Cardiac muscle cell (in vitro differentiated cells and primary cell): ENCODE measurements around the gene SDCBP2. TPM values are rescaled to one million over a fixed set of nuclear protein-coding genes. Genes with fewer than 3 reads are reported as not detected.

Source experiments
- DNase-seq, 2 donors: peaks; one replicate each; pipeline versions ENCODE4 v3.0.0 to v3.0.0-alpha.2; 2010 to 2017; ENCODE audit warnings: low read depth in 1 of 2, low spot score in 1 of 2
- H3K27ac ChIP-seq: fragments of 200-600 bp; sonication (generic); 2 replicates; pipeline ENCODE4 v1.5.1; 2016
- H3K27me3 ChIP-seq: fragments of 200-600 bp; sonication (generic); 2 replicates; pipeline ENCODE4 v1.6.0; 2016; ENCODE audit warnings: control low read depth
- H3K36me3 ChIP-seq: fragments of 200-600 bp; sonication (generic); 2 replicates; pipeline ENCODE4 v1.5.1; 2016; ENCODE audit warnings: control low read depth
- H3K4me1 ChIP-seq: fragments of 200-600 bp; sonication (generic); 2 replicates; pipeline ENCODE4 v1.8.1; 2017; ENCODE audit warnings: low read depth, mild to moderate bottlenecking, mixed run types
- H3K4me3 ChIP-seq: fragments of 200-600 bp; sonication (generic); 2 replicates; pipeline ENCODE4 v1.5.1; 2016; ENCODE audit warnings: mild to moderate bottlenecking
- H3K9me3 ChIP-seq: fragments of 200-600 bp; sonication (generic); 2 replicates; pipeline ENCODE4 v1.5.1; 2017; ENCODE audit warnings: low read depth, mild to moderate bottlenecking, control low read depth
- polyA plus RNA-seq: library from polyadenylated mRNA; unstranded; fragments of >200 nt; fragmentation: Nextera tagmentation; extraction: Ambion mirVana; gene quantifications from 2 replicates; pipeline ENCODE4 v1.2.1, GENCODE V29; 2016
- total RNA-seq: library from RNA; depleted of rRNA; stranded (reverse); fragments of >200 nt; gene quantifications from 2 replicates; pipeline ENCODE4 v1.2.3, GENCODE V29; 2016
- TF ChIP-seq, protein P1 (sequence below): IDR thresholded peaks from 2 replicates; pipeline ENCODE4 v1.5.1; 2012; ENCODE audit warnings: low read depth, mild to moderate bottlenecking, low read length

SDCBP2 gene
- total and polyA plus RNA-seq, 2 experiments from 2014 or later: 6.2 to 8.0 TPM

DNA sequence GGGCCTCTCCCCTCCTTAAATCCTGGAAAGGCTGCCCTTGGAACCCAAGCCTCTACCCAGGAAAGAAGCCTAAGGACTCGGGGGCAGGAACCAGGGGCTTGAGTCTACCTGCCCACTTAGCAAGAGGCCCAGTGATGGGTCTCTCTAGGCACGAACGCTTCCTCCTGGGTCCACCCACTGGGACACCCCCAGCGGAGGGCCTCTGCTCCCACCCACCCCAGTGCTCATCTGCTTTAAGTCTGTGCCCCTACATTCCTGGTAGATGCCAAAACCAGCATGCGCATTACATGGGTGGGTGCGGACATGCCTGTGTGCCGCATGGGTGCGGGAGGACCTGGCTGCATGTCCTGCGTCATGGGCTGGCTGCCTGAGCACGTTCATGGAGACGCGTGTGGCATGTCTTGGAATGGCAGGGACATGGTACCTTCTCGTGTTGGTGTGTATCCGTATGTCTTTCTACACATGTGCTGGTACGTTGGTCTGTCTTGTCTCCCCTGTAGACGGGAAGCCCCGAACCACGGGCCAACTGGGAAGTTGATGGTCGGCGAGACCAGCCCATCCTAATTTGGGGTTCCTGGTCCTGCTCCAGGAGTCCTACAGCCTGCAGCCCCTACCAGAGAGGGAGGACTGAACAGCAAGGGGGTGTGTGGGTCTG is 33.5 kb downstream of the SDCBP2 start:
- no peaks in the 10 kb centered on the region for H3K4me1 ChIP-seq
- no peak for DNase-seq
- H3K9me3 ChIP-seq: no peaks in the 10 kb centered on the region
- no peak overlapping the region for H3K4me3 ChIP-seq
- H3K27ac ChIP-seq: no peak overlapping the region
- TF ChIP-seq, protein P1, sequence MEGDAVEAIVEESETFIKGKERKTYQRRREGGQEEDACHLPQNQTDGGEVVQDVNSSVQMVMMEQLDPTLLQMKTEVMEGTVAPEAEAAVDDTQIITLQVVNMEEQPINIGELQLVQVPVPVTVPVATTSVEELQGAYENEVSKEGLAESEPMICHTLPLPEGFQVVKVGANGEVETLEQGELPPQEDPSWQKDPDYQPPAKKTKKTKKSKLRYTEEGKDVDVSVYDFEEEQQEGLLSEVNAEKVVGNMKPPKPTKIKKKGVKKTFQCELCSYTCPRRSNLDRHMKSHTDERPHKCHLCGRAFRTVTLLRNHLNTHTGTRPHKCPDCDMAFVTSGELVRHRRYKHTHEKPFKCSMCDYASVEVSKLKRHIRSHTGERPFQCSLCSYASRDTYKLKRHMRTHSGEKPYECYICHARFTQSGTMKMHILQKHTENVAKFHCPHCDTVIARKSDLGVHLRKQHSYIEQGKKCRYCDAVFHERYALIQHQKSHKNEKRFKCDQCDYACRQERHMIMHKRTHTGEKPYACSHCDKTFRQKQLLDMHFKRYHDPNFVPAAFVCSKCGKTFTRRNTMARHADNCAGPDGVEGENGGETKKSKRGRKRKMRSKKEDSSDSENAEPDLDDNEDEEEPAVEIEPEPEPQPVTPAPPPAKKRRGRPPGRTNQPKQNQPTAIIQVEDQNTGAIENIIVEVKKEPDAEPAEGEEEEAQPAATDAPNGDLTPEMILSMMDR: no peak
- no peaks in the 10 kb centered on the region for H3K27me3 ChIP-seq
- no peaks in the 10 kb centered on the region for H3K36me3 ChIP-seq

DNA sequence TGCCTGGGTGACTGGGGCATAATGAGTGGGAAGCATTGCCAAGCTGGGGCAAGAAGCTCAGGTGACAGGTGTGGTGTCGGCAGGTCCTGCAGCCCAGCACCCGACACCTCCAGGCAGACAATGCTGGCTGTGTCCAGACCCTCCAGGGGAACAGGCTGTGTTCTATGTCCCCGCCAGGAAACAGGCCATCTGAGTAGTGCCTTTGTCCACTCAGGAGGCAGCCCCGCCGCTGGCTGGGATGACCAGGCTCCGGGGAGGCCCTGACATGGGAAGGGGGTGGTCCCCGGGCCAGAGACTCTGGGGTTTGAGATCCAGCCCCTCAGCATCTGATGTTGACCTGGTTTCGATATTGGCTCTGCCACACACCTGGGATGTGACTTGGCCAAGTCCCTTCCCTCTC is 34.4 kb downstream of the SDCBP2 start:
- TF ChIP-seq, protein P1: no peak
- Histone ChIP-seq H3K27ac (no peak overlapping the region), H3K4me1 (no peaks in the 10 kb centered on the region), H3K4me3 (no peak overlapping the region), H3K36me3 (no peaks in the 10 kb centered on the region), H3K9me3 (no peaks in the 10 kb centered on the region), H3K27me3 (no peaks in the 10 kb centered on the region)
- DNase-seq: no peak

DNA sequence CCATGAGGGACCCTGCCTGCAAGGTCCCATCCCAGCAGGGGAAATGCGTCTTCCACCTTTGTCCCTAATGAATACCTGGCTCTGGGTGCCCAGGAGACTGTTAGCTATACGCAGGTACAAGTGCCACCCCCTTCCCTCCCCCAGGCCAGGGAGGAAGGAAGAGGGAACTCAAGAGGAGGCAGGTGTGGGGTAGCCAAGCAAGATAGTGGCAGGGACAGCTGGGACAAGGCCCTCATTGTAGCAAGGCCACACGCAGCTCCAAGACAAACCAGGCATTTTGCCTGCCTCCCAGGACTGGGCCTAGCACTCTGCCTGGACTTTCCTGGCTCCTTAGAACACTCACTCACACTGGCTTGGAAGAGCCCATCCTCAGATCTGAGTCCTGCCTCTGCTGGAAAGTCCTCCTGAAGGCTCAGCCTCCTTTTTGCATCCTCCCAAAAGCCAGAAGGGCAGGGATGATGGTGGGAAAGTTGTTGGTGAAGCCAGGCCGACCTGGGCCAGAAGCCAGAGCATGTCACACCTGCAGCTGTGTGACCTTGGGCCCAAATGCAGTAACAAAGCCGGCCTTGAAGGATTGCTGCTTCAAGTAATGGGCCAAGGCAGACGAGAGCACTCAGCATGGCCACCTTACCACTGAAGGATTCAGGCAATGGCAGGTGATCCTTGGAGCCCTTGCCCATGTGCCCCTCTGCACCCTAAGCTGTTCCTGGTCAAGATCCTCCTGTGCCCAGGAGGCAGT is 35.1 kb downstream of the SDCBP2 start:
- Histone ChIP-seq H3K4me1 (no peaks in the 10 kb centered on the region), H3K4me3 (no peak overlapping the region)
- DNase-seq: no peak

DNA sequence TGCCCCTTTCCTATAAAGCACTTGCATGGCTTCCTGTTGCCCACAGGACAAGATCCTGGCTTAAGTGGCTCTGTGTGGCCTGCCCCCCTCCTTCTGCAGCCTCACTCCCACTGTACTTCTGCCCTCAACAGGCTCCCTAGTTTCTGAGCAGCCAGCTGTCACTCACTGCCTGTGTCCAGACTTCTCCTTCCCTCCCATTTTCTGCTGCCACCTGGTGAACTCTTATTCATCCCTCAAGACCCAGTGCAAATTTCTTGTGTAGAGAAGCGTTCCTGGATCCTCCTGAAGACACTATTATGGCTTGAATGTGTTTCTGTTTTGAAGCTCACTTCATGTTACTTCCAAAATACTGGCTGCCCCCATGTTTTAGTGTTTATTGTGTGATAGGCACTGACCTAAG is 36.3 kb downstream of the SDCBP2 start:
- no peak overlapping the region for H3K4me3 ChIP-seq
- H3K27me3 ChIP-seq: no peaks in the 10 kb centered on the region
- H3K4me1 ChIP-seq: no peaks in the 10 kb centered on the region
- no peaks in the 10 kb centered on the region for H3K9me3 ChIP-seq
- H3K36me3 ChIP-seq: no peaks in the 10 kb centered on the region
- DNase-seq: no peak
- TF ChIP-seq, protein P1: no peak
- no peak overlapping the region for H3K27ac ChIP-seq

More for the DNA sequence above, 35.1 kb downstream of the SDCBP2 start:
- H3K36me3 ChIP-seq: no peaks in the 10 kb centered on the region
- no peak overlapping the region for H3K27ac ChIP-seq
- no peaks in the 10 kb centered on the region for H3K9me3 ChIP-seq
- H3K27me3 ChIP-seq: no peaks in the 10 kb centered on the region
- TF ChIP-seq, protein P1: no peak

DNA sequence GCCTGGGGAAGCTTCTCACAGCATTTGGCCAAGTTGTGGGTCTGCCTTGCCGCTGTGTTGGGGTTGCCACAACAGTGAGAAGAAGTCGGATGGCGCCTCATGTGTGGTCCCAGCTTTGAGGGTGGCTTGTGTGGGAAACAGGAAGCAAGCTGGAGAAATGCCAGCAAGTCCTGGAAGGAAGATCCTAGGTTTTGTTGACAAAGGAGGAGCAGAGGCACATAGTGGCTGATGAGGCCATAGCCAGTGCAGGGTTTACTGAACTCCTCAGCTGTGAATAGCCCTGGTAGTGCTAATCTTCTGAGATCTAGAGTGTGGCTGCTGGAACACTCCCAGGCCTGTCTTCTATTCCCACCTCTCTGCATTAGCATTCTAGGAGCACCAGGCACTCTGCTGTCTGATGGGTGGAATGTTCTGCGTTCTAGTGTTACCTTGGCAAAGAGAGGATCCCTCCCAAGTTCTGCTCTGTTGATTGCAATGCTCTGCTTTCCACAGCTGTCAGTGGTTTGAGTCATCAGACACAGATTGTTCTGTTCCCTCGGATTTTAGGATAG is 37.7 kb downstream of the SDCBP2 start:
- TF ChIP-seq, protein P1: no peak
- Histone ChIP-seq H3K4me3 (no peak overlapping the region), H3K9me3 (no peaks in the 10 kb centered on the region), H3K36me3 (no peaks in the 10 kb centered on the region), H3K4me1 (no peaks in the 10 kb centered on the region), H3K27me3 (no peaks in the 10 kb centered on the region), H3K27ac (no peak overlapping the region)
- DNase-seq: peak in 1 of 2 donors; percentile 56
